OCI-LY3 (cell line): ENCODE data around the gene KIF3C.
A peak's percentile ranks its signal among the peaks of the same experiment; 100 is the strongest.

ENCODE experiments used
- H2AFZ ChIP-seq: fragments of 200-600, 300-600 bp; shearing (Covaris generic); 2 replicates; pipeline ENCODE4 v1.6.0; 2014; ENCODE audit warnings: antibody characterized with exemption, low read depth, low read length
- H3K27ac ChIP-seq: fragments of 200-600, 300-600 bp; sonication (generic); 2 replicates; pipeline ENCODE4 v1.5.1; 2014; ENCODE audit warnings: mild to moderate bottlenecking, low read length, moderate library complexity, mixed read lengths
- H3K27me3 ChIP-seq: fragments of 200-600, 300-600 bp; sonication (generic); 2 replicates; pipeline ENCODE4 v1.6.1; 2014; ENCODE audit warnings: low read depth, low read length, mixed read lengths
- H3K36me3 ChIP-seq: fragments of 200-600, 300-600 bp; sonication (generic); replicated peaks from 2 replicates; pipeline ENCODE3; 2014; ENCODE audit warnings: low read depth, low read length, mixed read lengths
- H3K4me1 ChIP-seq: fragments of 300-600, 200-600 bp; sonication (generic); 2 replicates; pipeline ENCODE4 v1.6.1; 2014; ENCODE audit warnings: low read length, mixed read lengths
- H3K4me2 ChIP-seq: fragments of 200-600, 300-600 bp; sonication (generic); 2 replicates; pipeline ENCODE4 v1.6.1; 2014; ENCODE audit warnings: low read length, mixed read lengths
- H3K4me3 ChIP-seq: fragments of 300-600, 200-600 bp; sonication (generic); 2 replicates; pipeline ENCODE4 v1.5.1; 2014; ENCODE audit warnings: antibody characterized with exemption, mild to moderate bottlenecking, low read length, moderate library complexity
- H3K79me2 ChIP-seq: fragments of 300-600, 200-600 bp; shearing (Covaris generic); 2 replicates; pipeline ENCODE4 v1.6.1; 2014; ENCODE audit warnings: mild to moderate bottlenecking, low read length, mixed read lengths
- H3K9ac ChIP-seq: fragments of 300-600, 200-600 bp; shearing (Covaris generic); 2 replicates; pipeline ENCODE4 v1.6.0; 2014; ENCODE audit warnings: mild to moderate bottlenecking, low read length, moderate library complexity
- H3K9me3 ChIP-seq: fragments of 200-600, 300-600 bp; shearing (Covaris generic); 2 replicates; pipeline ENCODE4 v1.6.1; 2014; ENCODE audit warnings: low read length, mixed read lengths; ENCODE audit not compliant: insufficient read depth
- H4K20me1 ChIP-seq: fragments of 200-600, 300-600 bp; sonication (generic); 2 replicates; pipeline ENCODE4 v1.6.1; 2016; ENCODE audit warnings: low read length, mixed read lengths; ENCODE audit not compliant: insufficient read depth
- CTCF ChIP-seq: fragments of 200-600, 300-600 bp; sonication (generic); IDR thresholded peaks from 2 replicates; pipeline ENCODE4 v1.5.1; 2014; ENCODE audit warnings: antibody characterized with exemption, low read length, low read depth
- EZH2phosphoT487 ChIP-seq: fragments of 200-600 bp; shearing (Covaris generic); IDR thresholded peaks from 2 replicates; pipeline ENCODE4 v1.6.1; 2018; ENCODE audit warnings: antibody characterized with exemption, mixed run types, low read depth

The KIF3C gene

GRCh38 chr2:26010943-26011342 is 28.6 kb upstream of the KIF3C start:
- Histone ChIP-seq H3K79me2 (no peaks in the 10 kb centered on the region), H3K27ac (no peak overlapping the region), H2AFZ (no peak overlapping the region)

GRCh38 chr2:26009567-26009963 is 27.3 kb upstream of the KIF3C start:
- no peaks in the 10 kb centered on the region for H4K20me1 ChIP-seq
- H3K9ac ChIP-seq, result no peak overlapping the region
- H2AFZ ChIP-seq, result no peak overlapping the region
- no peaks in the 10 kb centered on the region for H3K79me2 ChIP-seq
- H3K4me2 ChIP-seq, result no peak overlapping the region
- TF ChIP-seq CTCF, result no peak
- no peak for TF ChIP-seq EZH2phosphoT487
- no peak overlapping the region for H3K27ac ChIP-seq
- H3K36me3 ChIP-seq, result no peaks in the 10 kb centered on the region
- peaks cover 22% of the 10 kb centered on the region for H3K4me1 ChIP-seq
- H3K9me3 ChIP-seq, result no peaks in the 10 kb centered on the region
- H3K27me3 ChIP-seq, result no peaks in the 10 kb centered on the region
- H3K4me3 ChIP-seq, result no peak overlapping the region

More at GRCh38 chr2:26010943-26011342, 28.6 kb upstream of the KIF3C start:
- Histone ChIP-seq H3K27me3 (no peaks in the 10 kb centered on the region), H3K4me2 (no peak overlapping the region), H3K4me3 (no peak overlapping the region), H3K36me3 (no peaks in the 10 kb centered on the region), H3K9me3 (no peaks in the 10 kb centered on the region), H3K9ac (no peak overlapping the region), H3K4me1 (peaks cover 13% of the 10 kb centered on the region), H4K20me1 (no peaks in the 10 kb centered on the region)
- TF ChIP-seq CTCF (peak; percentile 17; the same call in 1 of the 2 replicates), EZH2phosphoT487 (no peak)

- Histone ChIP-seq H3K27me3 (no peaks in the 10 kb centered on the region), H3K4me3 (no peak overlapping the region), H3K4me2 (no peak overlapping the region), H3K36me3 (no peaks in the 10 kb centered on the region), H3K27ac (no peak overlapping the region), H4K20me1 (no peaks in the 10 kb centered on the region), H3K9ac (no peak overlapping the region), H3K9me3 (no peaks in the 10 kb centered on the region), H3K4me1 (peaks cover 22% of the 10 kb centered on the region), H2AFZ (peak overlapping the region; percentile 41; the same call in 1 of the 2 replicates), H3K79me2 (no peaks in the 10 kb centered on the region)
- TF ChIP-seq EZH2phosphoT487 (no peak), CTCF (no peak)
Measured at GRCh38 chr2:26008851-26009566, 26.7 kb upstream of the KIF3C start.

GRCh38 chr2:26008095-26008494 is 25.8 kb upstream of the KIF3C start:
- Histone ChIP-seq H3K36me3 (no peaks in the 10 kb centered on the region), H3K4me2 (no peak overlapping the region), H3K9ac (no peak overlapping the region), H3K4me1 (peaks cover 26% of the 10 kb centered on the region), H3K9me3 (no peaks in the 10 kb centered on the region), H3K4me3 (no peak overlapping the region), H3K79me2 (no peaks in the 10 kb centered on the region), H3K27me3 (no peaks in the 10 kb centered on the region), H3K27ac (no peak overlapping the region), H4K20me1 (no peaks in the 10 kb centered on the region), H2AFZ (no peak overlapping the region)
- TF ChIP-seq CTCF (no peak), EZH2phosphoT487 (no peak)
